Mesodermal cell (in vitro differentiated cells): ENCODE data around the gene TMEM171. TPM values are rescaled to one million over a fixed set of nuclear protein-coding genes. Genes with fewer than 3 reads are reported as not detected.

Experiments
- H3K27ac ChIP-seq: 2 replicates; pipeline ENCODE4 v1.7.0; 2013; ENCODE audit warnings: mild to moderate bottlenecking, low read depth, low read length, moderate library complexity; ENCODE audit not compliant: severe bottlenecking
- H3K36me3 ChIP-seq: 2 replicates; pipeline ENCODE4 v1.7.1; 2013; ENCODE audit warnings: mild to moderate bottlenecking, low read length, moderate library complexity; ENCODE audit not compliant: control insufficient read depth, insufficient read depth
- H3K4me1 ChIP-seq: one replicate; pipeline ENCODE4 v1.7.1; 2013; ENCODE audit warnings: mild to moderate bottlenecking, low read length; ENCODE audit not compliant: insufficient read depth, control insufficient read depth, poor library complexity, severe bottlenecking
- H3K4me3 ChIP-seq: 2 replicates; pipeline ENCODE4 v1.7.0; 2013; ENCODE audit warnings: low read length, control low read depth, mild to moderate bottlenecking; ENCODE audit not compliant: insufficient read depth, poor library complexity, severe bottlenecking; ENCODE audit errors: extremely low read depth
- H3K9me3 ChIP-seq: 2 replicates; pipeline ENCODE4 v1.7.1; 2013; ENCODE audit warnings: mild to moderate bottlenecking, low read length, moderate library complexity; ENCODE audit not compliant: control insufficient read depth
- WGBS, 2 experiments: methylation state at CpG; one replicate each; pipeline ENCODE4 v1.1.5; 2013; ENCODE audit warnings: missing lambda C conversion rate in 2 of 2; ENCODE audit not compliant: insufficient coverage in 2 of 2; 5-methylcytosine and 5-hydroxymethylcytosine counted together
- polyA plus RNA-seq, 2 experiments: library from polyadenylated mRNA; stranded (reverse); fragments of 50-300 nt; gene quantifications; one replicate each; pipeline ENCODE4 v1.2.3, GENCODE V29; 2013

Gene TMEM171, protein sequence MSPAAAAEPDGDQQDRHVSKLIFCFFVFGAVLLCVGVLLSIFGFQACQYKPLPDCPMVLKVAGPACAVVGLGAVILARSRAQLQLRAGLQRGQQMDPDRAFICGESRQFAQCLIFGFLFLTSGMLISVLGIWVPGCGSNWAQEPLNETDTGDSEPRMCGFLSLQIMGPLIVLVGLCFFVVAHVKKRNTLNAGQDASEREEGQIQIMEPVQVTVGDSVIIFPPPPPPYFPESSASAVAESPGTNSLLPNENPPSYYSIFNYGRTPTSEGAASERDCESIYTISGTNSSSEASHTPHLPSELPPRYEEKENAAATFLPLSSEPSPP
- 0.55 TPM for polyA plus RNA-seq (2013, experiment 1 of 2)
- 0.86 TPM for polyA plus RNA-seq (2013, experiment 2 of 2)

DNA sequence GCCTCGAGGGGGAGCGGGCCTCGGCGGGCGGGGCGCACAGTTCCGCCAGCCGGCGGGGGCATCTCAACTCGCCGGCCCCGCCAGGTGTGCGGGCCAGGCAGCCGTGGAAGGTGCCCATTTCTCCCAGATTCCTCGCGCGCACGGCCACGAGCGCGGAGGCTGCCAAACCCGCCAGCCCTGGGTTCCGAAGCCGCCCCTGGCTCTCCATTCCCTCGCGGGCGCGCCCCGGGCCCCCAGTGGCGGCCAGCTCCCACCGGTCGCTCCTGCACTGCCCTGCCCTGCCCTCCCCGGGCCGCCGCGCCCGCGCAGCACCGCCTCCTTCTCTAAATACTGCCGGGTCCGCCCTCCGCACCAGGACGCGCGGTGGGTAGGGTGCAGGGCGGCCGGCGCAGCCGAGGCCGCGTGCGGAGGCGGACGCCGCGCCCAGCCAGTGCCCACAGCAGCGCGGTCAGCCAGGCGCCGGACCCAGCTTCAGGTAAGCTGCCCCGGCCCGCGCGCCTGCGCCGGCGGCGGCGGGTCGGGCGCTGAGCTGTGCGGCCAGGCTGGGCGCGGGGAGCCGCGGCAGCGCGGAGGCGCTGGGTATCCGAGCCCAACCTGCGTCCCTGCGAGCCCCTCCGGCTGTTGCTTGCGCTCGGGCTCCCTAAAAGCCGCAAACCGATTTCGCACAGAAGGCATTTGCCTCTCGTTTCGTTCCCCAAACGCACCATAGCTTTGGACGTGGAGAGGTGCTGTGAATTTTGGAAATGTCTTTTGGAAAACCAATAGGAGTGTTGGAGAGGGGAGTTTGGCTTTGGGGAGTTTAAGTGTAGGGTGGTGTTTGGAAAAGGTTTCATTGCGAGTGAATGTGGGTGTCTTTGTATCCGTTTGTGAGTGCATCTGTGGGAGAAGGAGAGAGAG is at the start of gene TMEM171:
TSS of gene TMEM171 (plus strand) at position 354 of the 897 bp plus-strand sequence. CDS start 2,799 bp downstream, outside the sequence.
- peak within 1 kb of the TSS; percentile 37 for H3K4me3 ChIP-seq
- WGBS, 2 experiments, result 2 to 3% methylated on average over 63 to 87 of the region's 94 CpGs
- H3K27ac ChIP-seq, result no peak within 1 kb of the TSS
- H3K4me1 ChIP-seq, result peaks cover 14% of the 10 kb centered on the region
- H3K9me3 ChIP-seq, result peaks cover 4% of the 10 kb centered on the region
- H3K36me3 ChIP-seq, result no peaks in the 10 kb centered on the region

DNA sequence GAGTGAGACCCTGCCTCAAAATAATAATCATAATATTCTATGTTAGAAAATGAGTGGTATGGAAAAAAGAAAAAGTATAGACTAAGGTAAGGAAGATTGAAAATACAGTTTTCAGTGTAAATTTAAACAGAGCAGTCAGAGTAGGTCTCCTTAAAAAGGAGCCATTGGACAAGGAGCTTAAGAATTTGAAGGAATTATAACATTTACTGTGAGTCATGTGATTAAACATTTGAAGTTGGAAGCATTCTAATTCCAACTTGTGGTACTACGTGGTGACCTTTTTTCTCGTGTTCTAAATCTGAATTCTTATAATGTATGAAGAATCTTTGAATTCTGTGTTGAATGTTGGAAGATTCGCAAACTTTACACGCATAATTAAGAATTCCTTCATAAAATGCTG is 39.3 kb upstream of the TMEM171 start:
- 100% methylated on average over 1 to 2 of the region's 4 CpGs for WGBS, 2 experiments
- Histone ChIP-seq H3K27ac (no peak overlapping the region), H3K4me1 (no peaks in the 10 kb centered on the region), H3K4me3 (no peak overlapping the region), H3K9me3 (no peaks in the 10 kb centered on the region), H3K36me3 (peaks cover 35% of the 10 kb centered on the region)

DNA sequence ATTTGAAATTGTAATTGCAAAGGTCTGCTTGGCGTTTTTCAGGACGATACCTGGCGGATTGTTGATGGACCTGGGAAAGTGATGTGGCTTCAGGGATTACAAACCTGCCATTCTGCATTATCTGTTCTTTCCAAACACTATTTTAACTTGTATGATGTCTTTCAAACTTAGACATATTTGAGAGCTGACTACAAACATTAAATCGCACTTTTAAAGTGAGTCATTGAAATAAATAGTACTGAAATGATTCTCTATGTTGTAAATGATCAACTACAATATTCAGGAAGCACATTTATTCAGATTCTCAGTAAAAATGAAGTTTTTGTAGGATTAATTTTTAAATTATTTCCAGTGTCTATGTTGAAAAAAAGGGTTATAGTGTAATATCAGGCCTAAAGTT is 32.3 kb upstream of the TMEM171 start:
- no peaks in the 10 kb centered on the region for H3K9me3 ChIP-seq
- H3K4me1 ChIP-seq, result no peaks in the 10 kb centered on the region
- no peak overlapping the region for H3K4me3 ChIP-seq
- H3K36me3 ChIP-seq, result peaks cover 15% of the 10 kb centered on the region
- WGBS, 2 experiments, result 83 to 100% methylated on average over 1 to 3 of the region's 4 CpGs
- H3K27ac ChIP-seq, result no peak overlapping the region

DNA sequence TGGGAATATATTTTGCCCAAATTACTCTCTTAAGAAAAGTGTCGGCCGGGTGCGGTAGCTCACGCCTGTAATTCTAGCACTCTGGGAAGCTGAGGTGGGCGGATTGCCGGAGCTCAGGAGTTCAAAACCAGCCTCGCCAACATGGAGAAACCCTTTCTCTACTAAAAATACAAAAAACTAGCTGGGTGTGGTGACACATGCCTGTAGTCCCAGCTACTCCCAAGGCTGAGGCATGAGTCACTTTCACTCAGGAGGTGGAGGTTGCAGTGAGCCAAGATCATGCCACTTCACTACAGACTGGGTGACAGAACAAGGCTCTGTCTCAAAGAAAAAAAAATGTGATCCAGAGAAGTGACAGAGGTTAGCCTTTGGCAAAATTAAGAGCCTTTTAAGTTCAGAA is 26.4 kb upstream of the TMEM171 start:
- peaks cover 3% of the 10 kb centered on the region for H3K4me1 ChIP-seq
- 67 to 100% methylated on average over 1 to 4 of the region's 7 CpGs for WGBS, 2 experiments
- no peaks in the 10 kb centered on the region for H3K36me3 ChIP-seq
- H3K27ac ChIP-seq, result no peak overlapping the region
- peaks cover 6% of the 10 kb centered on the region for H3K9me3 ChIP-seq
- H3K4me3 ChIP-seq, result no peak overlapping the region

GRCh38 chr5:73094415-73094814 is 26.0 kb upstream of the TMEM171 start:
- 100% methylated on average over 1 of the region's 1 CpG; no CpG with 5 or more reads in 1 of the 2 experiments for WGBS, 2 experiments
- Histone ChIP-seq H3K27ac (no peak overlapping the region), H3K4me1 (peaks cover 3% of the 10 kb centered on the region), H3K36me3 (no peaks in the 10 kb centered on the region), H3K9me3 (peaks cover 6% of the 10 kb centered on the region), H3K4me3 (no peak overlapping the region)

GRCh38 chr5:73095564-73096238 is 24.7 kb upstream of the TMEM171 start:
- Histone ChIP-seq H3K36me3 (no peaks in the 10 kb centered on the region), H3K27ac (no peak overlapping the region), H3K9me3 (peaks cover 6% of the 10 kb centered on the region), H3K4me1 (peaks cover 3% of the 10 kb centered on the region), H3K4me3 (no peak overlapping the region)
- 93 to 100% methylated on average over 1 to 3 of the region's 6 CpGs for WGBS, 2 experiments

DNA sequence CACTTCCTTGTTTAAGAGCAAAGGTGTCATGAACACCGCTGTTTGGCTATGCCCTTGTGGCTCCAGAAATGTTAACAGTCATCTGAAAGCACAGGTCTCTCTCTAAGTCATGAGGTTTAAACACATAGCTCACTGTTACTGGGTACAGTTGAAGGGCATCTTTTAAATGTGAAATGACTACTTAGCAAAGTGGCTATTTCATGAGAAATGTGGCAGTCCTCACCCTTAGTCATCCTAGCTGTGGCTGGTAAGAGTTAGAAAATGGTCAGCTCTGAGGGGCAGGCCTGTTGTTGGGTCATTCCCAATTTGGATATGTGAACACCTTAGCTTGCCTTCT is 24.2 kb upstream of the TMEM171 start:
- H3K9me3 ChIP-seq, result peaks cover 6% of the 10 kb centered on the region
- H3K4me1 ChIP-seq, result peaks cover 3% of the 10 kb centered on the region
- no peaks in the 10 kb centered on the region for H3K36me3 ChIP-seq
- 100% methylated on average over 1 of the region's 1 CpG; no CpG with 5 or more reads in 1 of the 2 experiments for WGBS, 2 experiments
- H3K4me3 ChIP-seq, result no peak overlapping the region
- no peak overlapping the region for H3K27ac ChIP-seq

- H3K36me3 ChIP-seq, result no peaks in the 10 kb centered on the region
- H3K27ac ChIP-seq, result no peak overlapping the region
- peaks cover 6% of the 10 kb centered on the region for H3K9me3 ChIP-seq
- 83 to 100% methylated on average over 1 to 2 of the region's 2 CpGs for WGBS, 2 experiments
- peaks cover 3% of the 10 kb centered on the region for H3K4me1 ChIP-seq
- no peak overlapping the region for H3K4me3 ChIP-seq
Measured at GRCh38 chr5:73097740-73098139, 22.6 kb upstream of the TMEM171 start.

DNA sequence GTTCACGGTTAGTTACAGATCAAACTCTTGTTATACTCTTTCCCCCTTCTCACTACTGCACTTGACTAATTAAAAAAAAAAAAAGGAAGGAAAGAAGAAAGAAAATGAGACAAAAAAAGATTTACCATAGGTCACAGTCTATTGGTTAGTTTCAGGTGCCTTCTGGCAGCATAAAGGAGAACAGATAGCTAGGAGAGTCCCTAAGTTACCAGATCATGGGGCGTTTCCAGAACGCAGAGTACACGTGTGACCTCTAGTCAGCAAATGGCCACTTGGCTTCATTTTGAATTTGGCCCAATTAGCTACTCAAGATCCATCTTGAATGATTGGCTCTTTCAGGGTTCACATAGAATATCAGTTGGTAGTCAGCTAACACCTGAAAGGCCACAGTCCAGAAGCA is 20.3 kb upstream of the TMEM171 start:
- no peak overlapping the region for H3K27ac ChIP-seq
- H3K4me1 ChIP-seq, result no peaks in the 10 kb centered on the region
- WGBS, 2 experiments, result 88 to 96% methylated on average over 3 of the region's 4 CpGs
- H3K9me3 ChIP-seq, result peaks cover 6% of the 10 kb centered on the region
- H3K4me3 ChIP-seq, result no peak overlapping the region
- no peaks in the 10 kb centered on the region for H3K36me3 ChIP-seq

DNA sequence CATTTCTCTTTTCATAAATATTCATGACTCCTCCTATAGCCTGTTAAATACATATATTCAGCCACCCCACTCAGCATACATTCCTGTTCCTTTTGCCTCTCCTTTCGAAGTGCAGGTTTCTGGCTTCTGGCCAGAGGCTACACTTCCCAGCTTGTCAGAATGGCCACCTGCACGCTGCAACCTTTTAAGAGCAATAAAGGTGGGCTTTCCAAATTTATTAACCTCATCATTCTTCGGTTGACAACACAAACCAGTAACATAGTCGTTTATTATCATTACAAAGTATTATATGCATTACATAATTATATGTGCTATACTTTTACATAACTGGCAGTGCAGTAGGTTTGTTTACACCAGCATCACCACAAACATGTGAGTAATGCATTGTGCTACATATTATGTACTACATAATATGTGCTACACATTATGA is 16.5 kb upstream of the TMEM171 start:
- no peaks in the 10 kb centered on the region for H3K4me1 ChIP-seq
- 92 to 94% methylated on average over 1 to 2 of the region's 4 CpGs for WGBS, 2 experiments
- no peak overlapping the region for H3K4me3 ChIP-seq
- H3K36me3 ChIP-seq, result no peaks in the 10 kb centered on the region
- H3K9me3 ChIP-seq, result no peaks in the 10 kb centered on the region
- no peak overlapping the region for H3K27ac ChIP-seq
